Astrocyte of the hippocampus (primary cell): Measurements from ENCODE around the gene CTXN3.
A peak's percentile ranks its signal among the peaks of the same experiment; 100 is the strongest.

Source experiments
- DNase-seq: peaks from one replicate; pipeline ENCODE4 v3.0.0; 2011; ENCODE audit warnings: low read depth, low spot score

Gene CTXN3

GRCh38 chr5:127649018-127649439, at the start of gene CTXN3:
Gene CTXN3, plus strand, starts transcription at chr5:127649082. Its CDS starts 8,440 bp downstream, at chr5:127657522.
- DNase-seq: no peak

- DNase-seq: no peak
Observed at GRCh38 chr5:127599320-127599719, 49.6 kb upstream of the CTXN3 start.

GRCh38 chr5:127599847-127600246, 49.0 kb upstream of the CTXN3 start:
- no peak for DNase-seq

GRCh38 chr5:127601111-127601510, 47.8 kb upstream of the CTXN3 start:
- DNase-seq: no peak

- no peak for DNase-seq
Observed at GRCh38 chr5:127601601-127602000, 47.3 kb upstream of the CTXN3 start.

- no peak for DNase-seq
Observed at GRCh38 chr5:127602481-127602880, 46.4 kb upstream of the CTXN3 start.

- DNase-seq: no peak
Observed at GRCh38 chr5:127602896-127603844, 45.7 kb upstream of the CTXN3 start.

GRCh38 chr5:127608077-127608660, 40.7 kb upstream of the CTXN3 start:
- peak; percentile 45 for DNase-seq

- no peak for DNase-seq
Observed at GRCh38 chr5:127609011-127609410, 39.9 kb upstream of the CTXN3 start.

- no peak for DNase-seq
Observed at GRCh38 chr5:127609957-127610356, 38.9 kb upstream of the CTXN3 start.

- DNase-seq: no peak
Observed at GRCh38 chr5:127612441-127613141, 36.3 kb upstream of the CTXN3 start.

GRCh38 chr5:127615916-127616315, 33.0 kb upstream of the CTXN3 start:
- DNase-seq: peak; percentile 21

- no peak for DNase-seq
Observed at GRCh38 chr5:127619908-127620479, 28.9 kb upstream of the CTXN3 start.

- no peak for DNase-seq
Observed at GRCh38 chr5:127621601-127622325, 27.1 kb upstream of the CTXN3 start.

- DNase-seq: no peak
Observed at GRCh38 chr5:127634007-127634406, 14.9 kb upstream of the CTXN3 start.

GRCh38 chr5:127639828-127640227, 9.1 kb upstream of the CTXN3 start:
- DNase-seq: no peak

GRCh38 chr5:127642949-127643348, 5.9 kb upstream of the CTXN3 start:
- no peak for DNase-seq

- DNase-seq: no peak
Observed at GRCh38 chr5:127643607-127644006, 5.3 kb upstream of the CTXN3 start.

GRCh38 chr5:127645300-127645726, 3.6 kb upstream of the CTXN3 start:
- no peak for DNase-seq

GRCh38 chr5:127647361-127647958, 1.4 kb upstream of the CTXN3 start:
- DNase-seq: no peak

GRCh38 chr5:127650022-127650421, 1.1 kb downstream of the CTXN3 start:
- peak; percentile 32 for DNase-seq
